ENCODE measurements around the gene TDRD7.

DNA sequence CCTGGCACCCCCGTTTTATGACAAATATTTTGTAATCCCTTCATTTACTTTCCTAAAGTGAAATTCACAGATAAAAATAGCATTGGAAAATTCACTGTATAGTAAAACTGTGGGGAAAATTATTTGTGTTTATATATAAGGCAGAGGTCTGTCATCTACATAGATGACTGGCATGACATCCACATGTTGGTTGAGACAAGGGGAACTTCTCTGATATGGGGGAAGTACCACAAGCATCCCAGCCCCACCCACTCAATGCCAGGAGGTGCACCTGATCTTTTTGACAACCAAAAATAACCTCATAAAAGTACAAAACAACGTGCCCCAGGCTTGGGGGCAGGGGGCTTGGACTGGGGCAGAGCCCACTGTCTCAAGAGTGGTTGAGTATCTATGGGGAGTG, 6.3 kb upstream of the TDRD7 start:
- TF ChIP-seq GATA3 (IDR thresholded peaks at IDR 0.05; ENCODE audit: low read depth, low read length): no peak
- TF ChIP-seq GATA2 (IDR thresholded peaks at IDR 0.05; ENCODE audit: low read depth, low read length): no peak

All from SH-SY5Y (cell line).